IgD-negative memory B cell (primary cell): ENCODE measurements around the gene PALS2. TPM values are rescaled to one million over a fixed set of nuclear protein-coding genes. Genes with fewer than 3 reads are reported as not detected.

Source experiments
- H3K27ac Mint-ChIP-seq, 3 donors: one replicate each; pipeline ENCODE4 v1.8.0; 2020 to 2022; ENCODE audit warnings: mild to moderate bottlenecking in 3 of 3, mixed read lengths in 3 of 3, moderate library complexity in 1 of 3
- H3K27me3 Mint-ChIP-seq: one replicate; pipeline ENCODE4 v1.8.0; 2021; ENCODE audit warnings: mixed read lengths
- H3K36me3 Mint-ChIP-seq: one replicate; pipeline ENCODE4 v1.8.0; 2020; ENCODE audit warnings: mild to moderate bottlenecking, mixed read lengths
- H3K4me1 Mint-ChIP-seq, 3 donors: one replicate each; pipeline ENCODE4 v1.8.0; 2020 to 2022; ENCODE audit warnings: mixed read lengths in 3 of 3, mild to moderate bottlenecking in 1 of 3
- H3K4me3 Mint-ChIP-seq, 4 donors: one replicate each; pipeline ENCODE4 v1.8.0; 2020 to 2022; ENCODE audit warnings: mild to moderate bottlenecking in 4 of 4, mixed read lengths in 4 of 4, moderate library complexity in 3 of 4
- H3K9me3 Mint-ChIP-seq, 3 donors: one replicate each; pipeline ENCODE4 v1.8.0; 2020 to 2021; ENCODE audit warnings: mixed read lengths in 3 of 3, mild to moderate bottlenecking in 1 of 3
- polyA plus RNA-seq: library from polyadenylated mRNA; unstranded; fragments of 300-500 nt; fragmentation: Illumina TruSeq; gene quantifications from one replicate; pipeline ENCODE4 v1.2.3, GENCODE V29; 2021

The PALS2 gene
- polyA plus RNA-seq = 23.0 TPM

GRCh38 chr7:24572997-24573553 is at the start of gene PALS2:
Gene PALS2 (plus strand): TSS chr7:24573452. CDS start chr7:24623668, 50,216 bp downstream.
- H3K9me3 Mint-ChIP-seq = no peaks in the 10 kb centered on the region
- peaks cover 15 to 34% (median 24%) of the 10 kb centered on the region in 3 donors for H3K4me1 Mint-ChIP-seq
- peak within 1 kb of the TSS; percentile 92 to 98 (median 98) for H3K27ac Mint-ChIP-seq

GRCh38 chr7:24531255-24531654 is 42.0 kb upstream of the PALS2 start:
- no peaks in the 10 kb centered on the region for H3K36me3 Mint-ChIP-seq

More at GRCh38 chr7:24572997-24573553, at the start of gene PALS2:
- H3K36me3 Mint-ChIP-seq = no peaks in the 10 kb centered on the region
- H3K27me3 Mint-ChIP-seq = no peaks in the 10 kb centered on the region
- H3K4me3 Mint-ChIP-seq = peak within 1 kb of the TSS; percentile 96 to 100 (median 98)

GRCh38 chr7:24536682-24537081 is 36.6 kb upstream of the PALS2 start:
- H3K4me1 Mint-ChIP-seq = no peaks in the 10 kb centered on the region
- H3K9me3 Mint-ChIP-seq = no peaks in the 10 kb centered on the region
- H3K27ac Mint-ChIP-seq = no peak overlapping the region
- H3K36me3 Mint-ChIP-seq = no peaks in the 10 kb centered on the region
- H3K4me3 Mint-ChIP-seq = no peak overlapping the region
- H3K27me3 Mint-ChIP-seq = no peaks in the 10 kb centered on the region

More at GRCh38 chr7:24531255-24531654, 42.0 kb upstream of the PALS2 start:
- Mint-ChIP-seq H3K4me1 (peaks cover 0 to 1% (median 0%) of the 10 kb centered on the region in 3 donors), H3K4me3 (no peak overlapping the region), H3K27me3 (no peaks in the 10 kb centered on the region), H3K9me3 (no peaks in the 10 kb centered on the region), H3K27ac (no peak overlapping the region)

- no peak overlapping the region for H3K27ac Mint-ChIP-seq
- peaks cover 5% of the 10 kb centered on the region for H3K27me3 Mint-ChIP-seq
- no peaks in the 10 kb centered on the region for H3K9me3 Mint-ChIP-seq
- no peak overlapping the region for H3K4me3 Mint-ChIP-seq
- H3K4me1 Mint-ChIP-seq = no peaks in the 10 kb centered on the region
- H3K36me3 Mint-ChIP-seq = no peaks in the 10 kb centered on the region
Measured at GRCh38 chr7:24540956-24541355, 32.3 kb upstream of the PALS2 start.

- Mint-ChIP-seq H3K27ac (no peak overlapping the region), H3K4me1 (no peaks in the 10 kb centered on the region), H3K9me3 (no peaks in the 10 kb centered on the region), H3K4me3 (no peak overlapping the region), H3K36me3 (peaks cover 2% of the 10 kb centered on the region), H3K27me3 (peaks cover 10% of the 10 kb centered on the region)
Measured at GRCh38 chr7:24545215-24545614, 28.0 kb upstream of the PALS2 start.

DNA sequence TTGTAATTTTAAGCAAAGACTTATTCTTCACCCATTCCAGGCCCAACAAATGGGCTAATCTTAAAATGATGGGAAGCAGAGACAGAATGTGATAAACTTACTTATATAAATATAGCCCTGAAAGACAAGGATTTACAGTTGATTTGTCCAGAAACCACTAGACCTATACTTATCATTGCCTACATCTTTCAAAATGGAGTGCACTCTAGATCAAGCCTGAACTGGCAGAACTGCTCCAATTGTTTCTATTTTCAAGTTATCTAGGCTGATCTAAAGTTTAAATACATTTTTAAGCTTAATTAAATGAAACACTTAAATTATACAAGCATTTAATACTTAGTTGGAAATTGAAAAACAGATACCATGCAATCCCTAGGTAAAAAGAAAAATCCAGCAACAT is 24.9 kb upstream of the PALS2 start:
- Mint-ChIP-seq H3K27ac (no peak overlapping the region), H3K4me3 (no peak overlapping the region), H3K9me3 (no peaks in the 10 kb centered on the region), H3K36me3 (peaks cover 2% of the 10 kb centered on the region), H3K4me1 (no peaks in the 10 kb centered on the region), H3K27me3 (peaks cover 12% of the 10 kb centered on the region)

DNA sequence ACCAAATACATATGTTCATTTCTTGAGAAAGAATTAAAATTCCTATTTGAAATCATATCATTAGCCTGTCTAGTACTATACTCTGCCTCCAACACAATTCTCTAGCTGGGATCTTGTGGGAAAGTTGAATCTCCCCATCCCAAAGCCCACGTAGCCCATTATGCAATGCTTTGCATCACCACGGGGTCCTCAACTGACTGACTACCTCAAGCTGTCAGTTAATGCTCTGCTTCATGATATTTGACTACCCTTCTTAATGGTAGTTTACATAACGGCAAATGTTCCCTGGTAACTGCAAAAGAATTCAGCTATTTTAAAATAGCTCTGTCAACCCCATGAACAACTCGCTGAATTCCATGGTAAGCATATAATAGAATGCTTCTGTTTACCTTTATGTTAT is 23.3 kb upstream of the PALS2 start:
- peak overlapping the region in 1 of 3 donors; percentile 0 for H3K27ac Mint-ChIP-seq
- H3K9me3 Mint-ChIP-seq = no peaks in the 10 kb centered on the region
- no peak overlapping the region for H3K4me3 Mint-ChIP-seq
- peaks cover 13% of the 10 kb centered on the region for H3K27me3 Mint-ChIP-seq
- peaks cover 2% of the 10 kb centered on the region for H3K36me3 Mint-ChIP-seq
- H3K4me1 Mint-ChIP-seq = no peaks in the 10 kb centered on the region

DNA sequence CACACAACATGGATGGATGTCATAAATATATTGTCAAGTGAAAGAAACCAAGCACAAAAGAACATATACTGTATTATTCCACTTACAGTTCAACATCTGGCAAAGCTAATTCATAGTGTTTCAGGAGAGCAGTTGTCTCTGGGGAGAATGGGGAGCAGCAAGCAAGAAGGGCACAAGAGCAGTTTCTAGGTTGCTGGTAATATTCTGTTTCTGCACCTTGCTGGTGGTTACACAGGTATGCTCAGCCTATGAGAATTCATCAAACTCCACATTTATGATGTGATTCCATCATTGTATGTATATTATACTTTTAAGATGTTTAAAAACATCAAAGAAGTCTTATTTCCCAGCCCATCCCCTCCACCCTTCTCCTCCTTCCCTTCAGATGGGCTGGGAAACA is 18.1 kb upstream of the PALS2 start:
- Mint-ChIP-seq H3K27ac (no peak overlapping the region), H3K36me3 (no peaks in the 10 kb centered on the region), H3K9me3 (no peaks in the 10 kb centered on the region), H3K4me3 (no peak overlapping the region), H3K4me1 (no peaks in the 10 kb centered on the region), H3K27me3 (peaks cover 4% of the 10 kb centered on the region)

DNA sequence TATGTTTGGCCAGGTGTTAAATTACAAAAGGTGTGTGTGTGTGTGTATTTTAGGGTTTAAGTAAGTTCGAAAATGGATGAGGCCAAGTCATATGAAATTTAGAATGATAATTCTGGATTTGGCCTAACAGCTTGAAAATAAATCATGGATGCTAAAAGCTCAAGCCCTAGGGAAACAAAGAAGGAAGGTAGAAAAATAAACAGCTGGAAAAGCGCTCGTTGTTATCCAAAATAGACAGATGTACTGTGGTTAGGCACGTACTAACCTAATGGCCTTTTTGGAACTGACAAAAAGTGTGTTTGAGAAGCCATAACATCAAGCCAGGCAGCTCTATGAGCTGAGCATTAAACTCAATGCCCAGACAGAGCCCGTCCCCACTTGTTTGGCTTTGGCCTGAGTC is 17.5 kb upstream of the PALS2 start:
- H3K4me1 Mint-ChIP-seq = no peaks in the 10 kb centered on the region
- no peaks in the 10 kb centered on the region for H3K36me3 Mint-ChIP-seq
- peaks cover 6% of the 10 kb centered on the region for H3K27me3 Mint-ChIP-seq
- H3K4me3 Mint-ChIP-seq = no peak overlapping the region
- no peak overlapping the region for H3K27ac Mint-ChIP-seq
- H3K9me3 Mint-ChIP-seq = no peaks in the 10 kb centered on the region

DNA sequence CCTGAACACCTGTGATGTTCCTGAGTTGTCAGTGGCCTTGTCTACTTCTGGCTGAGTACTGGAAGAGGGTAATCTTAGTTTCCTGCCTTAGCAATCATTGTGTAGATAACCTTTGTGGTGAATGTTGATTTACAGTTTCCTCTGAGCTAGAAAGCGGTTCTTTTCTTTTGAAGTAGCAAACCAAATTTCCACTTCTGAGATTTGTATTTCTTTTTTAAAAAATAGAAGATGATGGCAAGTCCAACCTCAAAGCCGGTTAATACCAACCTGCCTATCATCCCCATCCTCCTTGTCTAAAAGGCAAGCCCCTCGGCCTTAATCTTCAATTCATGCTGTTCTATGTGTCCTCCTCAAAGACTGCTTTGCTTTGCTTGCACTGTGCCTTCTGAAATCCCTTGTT is 12.5 kb upstream of the PALS2 start:
- Mint-ChIP-seq H3K9me3 (no peaks in the 10 kb centered on the region), H3K4me3 (no peak overlapping the region), H3K4me1 (no peaks in the 10 kb centered on the region), H3K36me3 (no peaks in the 10 kb centered on the region), H3K27me3 (peaks cover 3% of the 10 kb centered on the region), H3K27ac (peak overlapping the region in 1 of 3 donors; percentile 1)

DNA sequence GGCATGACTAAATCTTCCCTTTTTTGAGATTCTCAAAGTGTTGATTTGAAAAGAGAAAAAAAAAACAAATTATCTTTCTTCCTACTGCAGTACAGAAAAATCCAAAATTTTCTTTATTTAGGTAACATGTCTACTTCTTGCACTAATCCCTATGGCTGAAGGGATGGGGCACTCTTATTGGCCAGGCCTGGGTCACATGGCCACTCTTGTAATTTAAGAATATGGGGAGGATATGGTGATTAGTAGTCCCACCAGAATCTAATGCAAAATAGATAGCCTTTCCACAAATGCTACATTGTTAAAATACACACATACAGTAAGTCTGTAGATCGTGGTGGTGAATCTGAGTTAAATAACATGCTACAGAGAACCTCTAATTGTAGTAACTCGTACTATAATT is 7.0 kb upstream of the PALS2 start:
- H3K27ac Mint-ChIP-seq = no peak overlapping the region
- no peaks in the 10 kb centered on the region for H3K9me3 Mint-ChIP-seq
- no peak overlapping the region for H3K4me3 Mint-ChIP-seq

DNA sequence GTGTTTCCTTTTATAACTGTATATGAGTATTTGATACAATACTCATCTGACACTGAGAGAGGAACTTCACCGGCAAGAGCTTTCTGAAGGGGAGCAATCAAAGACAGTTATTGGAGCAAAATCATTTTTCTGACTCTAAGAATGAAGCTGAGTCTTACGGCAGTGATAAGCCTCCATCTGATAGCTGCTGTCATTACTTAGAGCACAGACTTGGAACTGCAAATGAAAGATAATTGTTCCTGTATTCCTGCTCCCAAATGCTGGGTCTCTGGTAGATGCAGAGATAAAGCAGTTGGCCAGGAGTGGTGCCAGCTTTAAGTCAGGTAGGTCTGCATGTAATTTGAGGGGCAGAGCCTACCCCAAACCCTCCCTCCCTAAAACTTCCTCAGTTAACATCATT is 2.3 kb upstream of the PALS2 start:
- no peaks in the 10 kb centered on the region for H3K9me3 Mint-ChIP-seq
- peak overlapping the region in 1 of 3 donors; percentile 82 for H3K27ac Mint-ChIP-seq
- no peaks in the 10 kb centered on the region for H3K36me3 Mint-ChIP-seq
- peak overlapping the region in 1 of 4 donors; percentile 93 for H3K4me3 Mint-ChIP-seq
- peaks cover 9 to 23% (median 11%) of the 10 kb centered on the region in 3 donors for H3K4me1 Mint-ChIP-seq
- no peaks in the 10 kb centered on the region for H3K27me3 Mint-ChIP-seq

More for the DNA sequence above, 7.0 kb upstream of the PALS2 start:
- H3K27me3 Mint-ChIP-seq = no peaks in the 10 kb centered on the region
- no peaks in the 10 kb centered on the region for H3K4me1 Mint-ChIP-seq
- H3K36me3 Mint-ChIP-seq = no peaks in the 10 kb centered on the region

GRCh38 chr7:24572016-24572392 is 1.2 kb upstream of the PALS2 start:
- Mint-ChIP-seq H3K27me3 (no peaks in the 10 kb centered on the region), H3K4me3 (peak overlapping the region; percentile 84 to 93 (median 92)), H3K36me3 (no peaks in the 10 kb centered on the region), H3K27ac (peak overlapping the region in 2 of 3 donors; percentile 75 to 82), H3K4me1 (peaks cover 14 to 30% (median 17%) of the 10 kb centered on the region in 3 donors), H3K9me3 (no peaks in the 10 kb centered on the region)

DNA sequence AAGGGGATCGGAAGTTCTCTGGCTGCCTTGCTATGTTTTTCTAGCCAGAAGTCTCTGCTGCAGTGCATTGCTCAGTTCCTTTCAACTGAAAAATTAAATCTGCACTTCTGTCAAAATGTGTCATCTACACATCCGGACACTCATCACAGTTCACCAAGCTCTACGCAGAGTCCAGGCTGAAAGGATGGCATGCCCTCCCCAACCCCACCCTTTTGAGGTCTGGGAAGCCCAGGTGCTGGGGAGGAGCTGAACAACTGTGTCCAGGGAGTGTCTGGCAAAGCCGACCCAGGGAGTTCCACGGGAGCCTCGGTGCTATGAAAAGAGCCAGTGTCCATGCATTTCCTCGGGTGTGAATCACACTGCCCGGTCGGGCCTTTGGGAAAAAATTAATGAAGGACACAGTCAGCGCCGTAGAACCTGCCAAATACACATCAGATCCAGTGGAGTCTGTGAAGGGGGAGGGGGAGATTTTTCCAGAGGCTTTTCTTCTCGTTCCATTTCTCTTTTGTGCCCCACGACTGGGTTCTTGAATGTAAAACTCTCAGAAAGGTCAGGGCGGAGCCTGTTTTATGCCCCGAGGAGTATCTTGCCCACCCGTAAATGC is 757 bp upstream of the PALS2 start:
- Mint-ChIP-seq H3K4me1 (peaks cover 14 to 32% (median 21%) of the 10 kb centered on the region in 3 donors), H3K27me3 (no peaks in the 10 kb centered on the region), H3K9me3 (no peaks in the 10 kb centered on the region), H3K36me3 (no peaks in the 10 kb centered on the region), H3K27ac (peak overlapping the region; percentile 72 to 82 (median 75)), H3K4me3 (peak overlapping the region; percentile 84 to 93 (median 92))

GRCh38 chr7:24573554-24574338 is 494 bp downstream of the PALS2 start:
- H3K4me3 Mint-ChIP-seq = peak overlapping the region; percentile 96 to 100 (median 98)
- peaks cover 21 to 40% (median 31%) of the 10 kb centered on the region in 3 donors for H3K4me1 Mint-ChIP-seq
- no peaks in the 10 kb centered on the region for H3K9me3 Mint-ChIP-seq
- H3K36me3 Mint-ChIP-seq = no peaks in the 10 kb centered on the region
- peak overlapping the region; percentile 92 to 98 (median 98) for H3K27ac Mint-ChIP-seq
- H3K27me3 Mint-ChIP-seq = no peaks in the 10 kb centered on the region
